A673 (cell line): ENCODE data around the gene GART. TPM values are rescaled to one million over a fixed set of nuclear protein-coding genes. Genes with fewer than 3 reads are reported as not detected.

Experiments
- BruUV-seq: library from RNA; stranded (reverse); fragments of 400-500 nt; replicated peaks from 2 replicates; lab custom pipeline; 2021; lab: Mats Ljungman, UMichigan
- CTCF ChIA-PET: fragments of 300-600 bp; sonication (Branson Sonifier 250); formaldehyde crosslinking; loops from one replicate; lab custom pipeline; 2022; ENCODE audit warnings: antibody characterized with exemption; lab: Charles Lee
- POLR2A ChIA-PET: fragments of 300-600 bp; sonication (Branson Sonifier 250); formaldehyde crosslinking; loops from one replicate; lab custom pipeline; 2022; ENCODE audit warnings: antibody characterized with exemption; ENCODE audit not compliant: low non-redundant PET; lab: Charles Lee
- DNase-seq: peaks from one replicate; pipeline ENCODE4 v3.0.0-alpha.2; 2015; ENCODE audit warnings: low spot score
- H3K27ac ChIP-seq: fragments of 200-600 bp; sonication (generic); 2 replicates; pipeline ENCODE4 v1.5.1; 2016; ENCODE audit warnings: mixed run types, low read depth, mild to moderate bottlenecking, mixed read lengths, antibody characterized with exemption, low read length; ENCODE audit not compliant: poor library complexity, severe bottlenecking
- H3K27me3 ChIP-seq: fragments of 200-600 bp; sonication (generic); replicated peaks from 2 replicates; pipeline ENCODE4 v1.6.1; 2017; ENCODE audit warnings: mixed run types, low read depth, mild to moderate bottlenecking, mixed read lengths, antibody characterized with exemption, low read length; ENCODE audit not compliant: insufficient read depth, poor library complexity
- H3K36me3 ChIP-seq: fragments of 200-600 bp; sonication (generic); 2 replicates; pipeline ENCODE4 v1.6.1; 2016; ENCODE audit warnings: mixed run types, mild to moderate bottlenecking, mixed read lengths, antibody characterized with exemption, low read length; ENCODE audit not compliant: insufficient read depth, poor library complexity, severe bottlenecking
- H3K4me1 ChIP-seq: fragments of 200-600 bp; sonication (generic); 2 replicates; pipeline ENCODE4 v1.6.1; 2017; ENCODE audit warnings: mixed run types, mild to moderate bottlenecking, mixed read lengths, antibody characterized with exemption, low read length; ENCODE audit not compliant: insufficient read depth, poor library complexity, severe bottlenecking
- H3K4me3 ChIP-seq: fragments of 200-600 bp; sonication (generic); 2 replicates; pipeline ENCODE4 v1.5.1; 2016; ENCODE audit warnings: low read depth, mixed run types, mild to moderate bottlenecking, mixed read lengths, low read length; ENCODE audit not compliant: poor library complexity, severe bottlenecking
- H3K9me3 ChIP-seq: fragments of 200-600 bp; sonication (generic); 2 replicates; pipeline ENCODE4 v1.6.1; 2016; ENCODE audit warnings: mixed run types, low read depth, mild to moderate bottlenecking, mixed read lengths, antibody characterized with exemption, low read length; ENCODE audit not compliant: poor library complexity, severe bottlenecking
- EZH2 ChIP-seq: fragments of 200-600 bp; sonication (generic); IDR thresholded peaks from 2 replicates; pipeline ENCODE4 v1.6.1; 2017; ENCODE audit warnings: borderline replicate concordance, low read depth, mild to moderate bottlenecking, mixed read lengths, antibody characterized with exemption, low read length; ENCODE audit not compliant: poor library complexity, severe bottlenecking
- intact Hi-C: fragments of 100-400 bp; cut with micrococcal nuclease; formaldehyde crosslinking; loops from one replicate; pipeline ENCODE4 v1.10.0; 2022; ENCODE audit not compliant: unreplicated experiment
- total RNA-seq: library from RNA; stranded (reverse); gene quantifications from 2 replicates; pipeline ENCODE4 v1.2.3, GENCODE V29; 2021
- TF ChIP-seq, protein P1 (sequence below): fragments of 300-800, 200-600 bp; sonication (generic); conservative IDR thresholded peaks from 2 replicates; pipeline ENCODE4 v1.5.1; 2017; ENCODE audit warnings: low read depth, mild to moderate bottlenecking, antibody characterized with exemption, low read length, moderate library complexity, mixed read lengths

Gene GART
- total RNA-seq, 1 experiment from 2014 or later, result 210 TPM

DNA sequence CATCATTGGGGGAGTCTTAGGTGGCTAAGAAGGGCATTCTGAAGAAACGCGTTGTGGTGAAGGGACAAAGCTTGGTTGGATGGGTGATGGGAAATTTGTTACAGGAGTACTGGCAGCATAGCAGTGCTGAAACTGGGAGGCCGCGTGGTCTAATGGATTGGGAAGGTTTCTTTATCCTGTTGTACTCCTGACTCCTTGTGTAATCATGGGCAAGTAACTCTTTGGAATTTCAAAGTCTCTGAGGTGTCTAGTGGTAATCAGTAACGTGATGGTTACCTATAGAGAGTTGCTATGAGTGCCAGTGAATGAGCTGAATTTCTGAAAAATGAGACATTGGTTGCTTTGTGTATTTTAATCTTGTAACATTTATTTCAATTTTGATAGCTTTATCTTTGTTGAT lies 28.1 kb upstream of the GART start:
- Histone ChIP-seq H3K4me1 (no peaks in the 10 kb centered on the region), H3K27ac (no peak overlapping the region), H3K4me3 (no peak overlapping the region), H3K9me3 (no peaks in the 10 kb centered on the region), H3K27me3 (no peaks in the 10 kb centered on the region), H3K36me3 (peaks cover 91% of the 10 kb centered on the region)
- POLR2A ChIA-PET, result no interaction called here
- BruUV-seq, result no TSS peak
- intact Hi-C loops, result no loop called here
- no peak for TF ChIP-seq EZH2
- CTCF ChIA-PET, result no interaction called here
- no peak for DNase-seq

DNA sequence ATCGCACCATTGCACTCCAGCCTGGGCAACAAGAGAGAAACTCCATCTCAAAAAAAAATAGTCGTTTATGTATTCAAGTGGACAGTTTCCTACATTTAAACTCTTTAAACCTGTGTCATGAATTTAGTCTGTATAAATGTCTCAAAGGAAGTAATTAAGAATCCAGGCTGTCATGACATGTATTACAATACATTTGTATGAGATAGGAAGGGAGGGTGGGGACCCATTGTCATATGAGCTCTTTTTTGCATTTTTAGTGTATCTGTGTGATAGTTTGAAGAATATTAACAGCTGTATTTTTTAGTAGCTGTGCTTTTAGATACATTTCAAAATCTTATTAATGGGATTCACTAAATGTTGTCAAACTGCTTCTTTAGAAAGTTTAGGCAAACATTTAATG lies 26.5 kb upstream of the GART start:
- Histone ChIP-seq H3K4me3 (no peak overlapping the region), H3K4me1 (no peaks in the 10 kb centered on the region), H3K27ac (no peak overlapping the region), H3K9me3 (no peaks in the 10 kb centered on the region), H3K27me3 (no peaks in the 10 kb centered on the region), H3K36me3 (peaks cover 84% of the 10 kb centered on the region)
- no TSS peak for BruUV-seq
- DNase-seq, result no peak
- ChIA-PET POLR2A (no interaction called here), CTCF (no interaction called here)
- TF ChIP-seq EZH2, result no peak
- TF ChIP-seq, protein P1, sequence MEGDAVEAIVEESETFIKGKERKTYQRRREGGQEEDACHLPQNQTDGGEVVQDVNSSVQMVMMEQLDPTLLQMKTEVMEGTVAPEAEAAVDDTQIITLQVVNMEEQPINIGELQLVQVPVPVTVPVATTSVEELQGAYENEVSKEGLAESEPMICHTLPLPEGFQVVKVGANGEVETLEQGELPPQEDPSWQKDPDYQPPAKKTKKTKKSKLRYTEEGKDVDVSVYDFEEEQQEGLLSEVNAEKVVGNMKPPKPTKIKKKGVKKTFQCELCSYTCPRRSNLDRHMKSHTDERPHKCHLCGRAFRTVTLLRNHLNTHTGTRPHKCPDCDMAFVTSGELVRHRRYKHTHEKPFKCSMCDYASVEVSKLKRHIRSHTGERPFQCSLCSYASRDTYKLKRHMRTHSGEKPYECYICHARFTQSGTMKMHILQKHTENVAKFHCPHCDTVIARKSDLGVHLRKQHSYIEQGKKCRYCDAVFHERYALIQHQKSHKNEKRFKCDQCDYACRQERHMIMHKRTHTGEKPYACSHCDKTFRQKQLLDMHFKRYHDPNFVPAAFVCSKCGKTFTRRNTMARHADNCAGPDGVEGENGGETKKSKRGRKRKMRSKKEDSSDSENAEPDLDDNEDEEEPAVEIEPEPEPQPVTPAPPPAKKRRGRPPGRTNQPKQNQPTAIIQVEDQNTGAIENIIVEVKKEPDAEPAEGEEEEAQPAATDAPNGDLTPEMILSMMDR, result no peak
- intact Hi-C loops, result no loop called here

DNA sequence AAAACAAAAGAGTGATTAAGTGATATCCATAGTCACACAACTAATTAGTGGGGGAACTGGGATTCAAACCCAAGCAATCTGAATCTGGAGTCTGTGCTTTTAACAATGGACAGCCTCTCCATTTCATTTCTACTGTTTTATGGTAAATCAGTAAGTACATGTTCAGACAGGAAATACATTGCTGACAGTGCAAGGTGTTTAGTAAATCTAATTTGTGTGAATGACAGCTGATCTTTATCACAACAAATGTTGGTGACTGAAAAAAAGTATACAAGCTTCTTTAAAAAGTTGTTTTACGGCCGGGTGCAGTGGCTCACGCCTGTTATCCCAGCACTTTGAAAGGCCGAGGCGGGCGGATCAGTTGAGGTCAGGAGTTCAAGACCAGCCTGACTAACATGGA lies 26.0 kb upstream of the GART start:
- H3K4me3 ChIP-seq, result no peak overlapping the region
- H3K9me3 ChIP-seq, result no peaks in the 10 kb centered on the region
- intact Hi-C loops, result no loop called here
- H3K27me3 ChIP-seq, result no peaks in the 10 kb centered on the region
- no peaks in the 10 kb centered on the region for H3K4me1 ChIP-seq
- no peak overlapping the region for H3K27ac ChIP-seq
- no TSS peak for BruUV-seq
- CTCF ChIA-PET, result no interaction called here
- no peak for TF ChIP-seq EZH2
- TF ChIP-seq, protein P1, result no peak
- no peak for DNase-seq
- H3K36me3 ChIP-seq, result peaks cover 84% of the 10 kb centered on the region
- POLR2A ChIA-PET, result no interaction called here

DNA sequence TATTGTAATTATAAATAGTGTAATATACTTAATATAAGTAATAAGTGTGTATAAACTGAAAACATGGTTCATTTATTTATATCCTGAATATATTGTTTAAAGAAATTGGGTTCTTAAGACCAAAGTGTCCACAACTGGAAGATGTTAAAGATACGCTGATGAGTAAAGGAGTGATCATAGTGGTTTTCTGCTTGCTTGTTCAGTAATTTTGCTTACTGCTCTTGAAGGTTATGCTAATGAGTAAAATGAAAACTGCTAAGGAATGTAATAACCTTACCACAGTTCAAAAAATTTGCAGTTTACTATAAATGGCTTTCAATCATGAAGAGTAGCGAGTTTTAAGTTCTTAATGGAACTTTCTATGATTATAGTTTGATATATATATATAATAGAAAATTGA lies 24.6 kb upstream of the GART start:
- TF ChIP-seq, protein P1, result no peak
- TF ChIP-seq EZH2, result no peak
- CTCF ChIA-PET, result no interaction called here
- intact Hi-C loops, result no loop called here
- no peaks in the 10 kb centered on the region for H3K27me3 ChIP-seq
- POLR2A ChIA-PET, result no interaction called here
- H3K27ac ChIP-seq, result no peak overlapping the region
- H3K4me1 ChIP-seq, result no peaks in the 10 kb centered on the region
- H3K4me3 ChIP-seq, result no peak overlapping the region
- no TSS peak for BruUV-seq
- H3K36me3 ChIP-seq, result peaks cover 82% of the 10 kb centered on the region
- no peaks in the 10 kb centered on the region for H3K9me3 ChIP-seq
- no peak for DNase-seq
